ENCODE measurements around the gene MT1G.

MT1G gene

GRCh38 chr16:56658327-56658875 is 9.5 kb downstream of the MT1G start:
- DNase-seq (ENCODE audit: insufficient read length, low spot score) = no peak
- FAIRE-seq = no peak
- TF ChIP-seq CTCF (IDR thresholded peaks at IDR 0.05; ENCODE audit: insufficient read depth, missing control alignments) = no peak

GRCh38 chr16:56657555-56658326 is 10.1 kb downstream of the MT1G start, which contains the start of gene MT1F:
Gene MT1F, plus strand, starts transcription at chr16:56657959. Its CDS starts 100 bp downstream, at chr16:56658059.
- no peak for TF ChIP-seq CTCF (IDR thresholded peaks at IDR 0.05; ENCODE audit: insufficient read depth, missing control alignments)
- peak; percentile 26 for DNase-seq (ENCODE audit: insufficient read length, low spot score)
- no peak for FAIRE-seq

GRCh38 chr16:56653218-56653617 is 14.6 kb downstream of the MT1G start:
- no peak for FAIRE-seq
- TF ChIP-seq CTCF (IDR thresholded peaks at IDR 0.05; ENCODE audit: insufficient read depth, missing control alignments) = no peak
- no peak for DNase-seq (ENCODE audit: insufficient read length, low spot score)

GRCh38 chr16:56652600-56652999 is 15.3 kb downstream of the MT1G start:
- DNase-seq (ENCODE audit: insufficient read length, low spot score) (no peak), FAIRE-seq (no peak)
- TF ChIP-seq CTCF (IDR thresholded peaks at IDR 0.05; ENCODE audit: insufficient read depth, missing control alignments) = no peak

GRCh38 chr16:56651586-56651985 is 16.3 kb downstream of the MT1G start, which contains the start of gene MT1B:
Gene MT1B, plus strand, starts transcription at chr16:56651886. Its CDS starts 68 bp downstream, at chr16:56651954.
- no peak for DNase-seq (ENCODE audit: insufficient read length, low spot score)
- TF ChIP-seq CTCF (IDR thresholded peaks at IDR 0.05; ENCODE audit: insufficient read depth, missing control alignments) = no peak
- no peak for FAIRE-seq

- DNase-seq (ENCODE audit: insufficient read length, low spot score) (no peak), FAIRE-seq (no peak)
- no peak for TF ChIP-seq CTCF (IDR thresholded peaks at IDR 0.05; ENCODE audit: insufficient read depth, missing control alignments)
Observed at GRCh38 chr16:56649820-56650219, 18.0 kb downstream of the MT1G start.

- DNase-seq (ENCODE audit: insufficient read length, low spot score) = no peak
- TF ChIP-seq CTCF (IDR thresholded peaks at IDR 0.05; ENCODE audit: insufficient read depth, missing control alignments) = no peak
- no peak for FAIRE-seq
Observed at GRCh38 chr16:56649271-56649670, 18.6 kb downstream of the MT1G start.
